ENCODE data around the gene PCDHGA4.
"Not testable (repeated sequence)": the region's sequence is repeated elsewhere in the genome, so short reads cannot be mapped to it uniquely, and the experiment has no call there.

PCDHGA4 gene

GRCh38 chr5:141354900-141355469 is at the start of gene PCDHGA4:
TSS of gene PCDHGA4 (plus strand) at chr5:141355021. CDS start at chr5:141355108, 87 bp downstream.
- DNase-seq (ENCODE audit: low spot score): no peak

DNA sequence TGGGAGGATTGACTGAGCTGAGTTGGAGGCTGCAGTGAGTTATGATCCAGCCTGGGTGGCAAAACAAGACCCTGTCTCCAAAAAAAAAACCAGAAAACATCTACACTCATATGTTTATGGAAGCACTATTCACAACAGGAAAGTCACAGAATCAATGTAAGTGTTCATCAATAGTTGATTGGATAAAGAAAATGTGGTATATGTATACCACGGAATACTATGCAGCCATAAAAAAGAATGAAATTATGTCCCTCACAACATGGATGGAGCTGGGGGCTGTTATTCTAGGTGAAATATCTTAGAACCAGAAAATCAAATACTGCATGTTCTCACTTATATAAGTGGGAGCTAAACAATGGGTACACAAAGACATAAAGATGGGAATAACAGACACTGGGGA is 48.2 kb upstream of the PCDHGA4 start:
- DNase-seq (ENCODE audit: low spot score): no peak

DNA sequence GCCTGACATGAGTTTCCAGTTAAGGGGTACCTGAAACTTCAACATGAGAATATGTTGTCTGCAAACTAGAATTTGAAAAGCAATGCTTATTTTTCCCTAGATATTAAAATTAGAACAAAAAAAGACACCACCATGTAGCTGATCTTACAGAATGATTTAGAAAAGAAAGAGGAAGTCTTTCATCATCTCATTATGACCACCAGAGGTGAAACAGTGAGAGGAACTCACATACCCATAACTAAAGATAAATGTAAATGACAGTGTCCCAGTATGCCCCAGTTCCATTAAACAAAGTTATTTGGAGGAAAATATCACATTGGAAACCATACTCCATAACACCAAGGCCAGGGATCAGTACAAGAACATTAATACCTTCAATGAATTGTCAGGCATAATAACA is 41.1 kb upstream of the PCDHGA4 start:
- DNase-seq (ENCODE audit: low spot score): no peak

DNA sequence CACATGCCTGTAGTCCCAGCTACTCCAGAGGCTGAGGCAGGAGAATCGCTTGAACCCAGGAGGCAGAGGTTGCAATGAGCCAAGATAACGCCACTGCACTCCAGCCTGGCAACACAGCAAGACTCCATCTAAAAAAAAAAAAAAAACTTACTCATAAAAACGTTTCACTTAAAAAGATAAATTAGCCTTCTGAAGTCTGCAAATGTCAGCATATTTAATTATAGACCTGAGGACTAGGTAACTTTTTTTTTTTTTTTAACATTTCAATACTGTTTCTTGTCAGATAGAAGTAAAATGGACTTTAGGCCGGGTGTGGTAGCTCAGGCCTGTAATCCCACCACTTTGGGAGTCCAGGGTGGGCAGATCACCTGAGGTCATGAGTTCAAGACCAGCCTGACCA is 37.9 kb upstream of the PCDHGA4 start:
- DNase-seq (ENCODE audit: low spot score): not testable (repeated sequence)

GRCh38 chr5:141319202-141319601 is 35.6 kb upstream of the PCDHGA4 start:
- DNase-seq (ENCODE audit: low spot score): no peak

DNA sequence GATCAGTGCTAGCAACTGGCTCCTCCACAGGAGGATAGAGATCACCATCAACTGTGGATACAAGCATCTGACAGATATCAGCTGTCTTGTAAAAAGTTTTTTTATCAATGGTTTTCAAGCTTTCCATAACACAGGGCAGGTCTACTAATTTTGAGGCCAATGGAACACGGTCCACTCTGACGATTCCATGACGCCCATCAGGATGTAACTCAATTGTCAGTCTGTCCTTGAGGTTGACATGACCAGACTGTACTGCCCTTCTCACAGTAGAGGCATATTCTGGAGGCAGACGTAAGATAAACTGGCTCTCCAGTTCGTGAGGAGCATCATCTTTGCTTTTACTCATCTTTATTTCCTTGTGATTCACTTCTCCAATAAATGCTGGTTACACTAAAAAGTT is 35.1 kb upstream of the PCDHGA4 start:
- DNase-seq (ENCODE audit: low spot score): no peak

- peak; percentile 94 for DNase-seq (ENCODE audit: low spot score)
Measured at GRCh38 chr5:141320225-141321169, 34.3 kb upstream of the PCDHGA4 start, which contains the start of gene TAF7. TSS of gene TAF7 (minus strand) at chr5:141320784. CDS start at chr5:141320044, 740 bp downstream.

GRCh38 chr5:141322261-141322660 is 32.6 kb upstream of the PCDHGA4 start:
- DNase-seq (ENCODE audit: low spot score): no peak

GRCh38 chr5:141326088-141326854 is 28.6 kb upstream of the PCDHGA4 start:
- peak; percentile 77 for DNase-seq (ENCODE audit: low spot score)

- DNase-seq (ENCODE audit: low spot score): peak; percentile 60
Measured at GRCh38 chr5:141328231-141328630, 26.6 kb upstream of the PCDHGA4 start.

GRCh38 chr5:141330299-141331080 is 24.3 kb upstream of the PCDHGA4 start, which contains the start of gene PCDHGA1:
TSS of gene PCDHGA1 (plus strand) at chr5:141330514.
- DNase-seq (ENCODE audit: low spot score): peak; percentile 59

GRCh38 chr5:141332571-141332970 is 22.2 kb upstream of the PCDHGA4 start:
- DNase-seq (ENCODE audit: low spot score): not testable (repeated sequence)

GRCh38 chr5:141338538-141339306 is 16.1 kb upstream of the PCDHGA4 start, which contains the start of gene PCDHGA2:
TSS of gene PCDHGA2 (plus strand) at chr5:141338760.
- DNase-seq (ENCODE audit: low spot score): peak; percentile 59

GRCh38 chr5:141340781-141341354 is 14.0 kb upstream of the PCDHGA4 start:
- DNase-seq (ENCODE audit: low spot score): not testable (repeated sequence)

DNA sequence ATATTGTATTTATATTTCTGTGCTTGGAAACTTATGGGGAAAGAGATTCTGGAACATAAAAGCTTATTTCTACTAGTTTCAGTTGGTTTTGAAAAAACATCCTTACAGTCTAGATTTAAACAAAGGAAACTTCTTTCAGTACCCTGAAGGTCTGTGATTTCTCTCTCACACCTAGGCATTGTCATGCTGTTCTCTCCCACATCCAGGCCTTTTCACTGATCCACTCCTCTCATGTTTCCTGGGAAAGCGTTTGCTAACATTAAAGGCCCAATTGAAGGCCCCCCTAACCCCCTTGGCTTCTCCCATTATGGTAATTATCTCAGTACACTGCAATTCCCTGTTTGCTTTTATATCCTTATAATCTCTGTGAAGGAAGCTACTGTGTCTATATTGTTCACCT is 12.0 kb upstream of the PCDHGA4 start:
- no peak for DNase-seq (ENCODE audit: low spot score)

DNA sequence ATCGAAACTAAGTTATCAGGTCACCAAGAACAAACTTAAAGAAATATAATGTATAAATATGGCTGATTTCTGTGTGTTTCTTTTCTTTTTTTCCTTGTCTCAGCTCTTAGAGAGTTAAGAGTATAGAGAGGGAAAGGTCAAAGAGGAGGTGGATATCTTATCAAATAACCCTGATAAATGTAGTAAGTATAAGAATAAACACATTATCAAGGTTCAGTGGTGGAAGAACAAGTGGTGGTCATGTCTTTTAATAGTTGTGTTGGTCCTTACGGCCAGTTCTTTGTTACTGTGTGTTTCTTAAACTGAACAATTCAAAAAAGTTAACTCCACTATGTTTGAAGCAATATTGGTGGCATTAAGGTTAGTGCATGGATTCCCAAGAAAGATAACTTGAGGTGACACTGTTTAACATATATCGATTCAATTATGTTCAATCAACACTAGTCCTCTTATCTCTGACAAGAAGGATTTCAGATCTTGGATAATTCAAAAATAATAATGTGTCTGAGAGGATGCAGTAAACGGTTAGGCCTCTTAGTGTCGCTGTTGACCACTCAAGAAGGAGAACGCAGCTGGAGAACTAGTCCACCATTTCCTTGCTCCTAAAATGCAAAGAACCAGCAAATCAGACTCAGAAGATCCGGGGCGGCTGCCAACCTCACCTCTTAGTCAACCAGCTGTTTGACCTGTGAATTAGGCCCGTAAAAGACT is 11.4 kb upstream of the PCDHGA4 start, which contains the start of gene PCDHGA3:
TSS of gene PCDHGA3 (plus strand) at position 588 of the 711 bp plus-strand sequence. CDS start 205 bp downstream, outside the sequence.
- peak; percentile 44 for DNase-seq (ENCODE audit: low spot score)

- no peak for DNase-seq (ENCODE audit: low spot score)
Measured at GRCh38 chr5:141343953-141344463, 10.8 kb upstream of the PCDHGA4 start.

DNA sequence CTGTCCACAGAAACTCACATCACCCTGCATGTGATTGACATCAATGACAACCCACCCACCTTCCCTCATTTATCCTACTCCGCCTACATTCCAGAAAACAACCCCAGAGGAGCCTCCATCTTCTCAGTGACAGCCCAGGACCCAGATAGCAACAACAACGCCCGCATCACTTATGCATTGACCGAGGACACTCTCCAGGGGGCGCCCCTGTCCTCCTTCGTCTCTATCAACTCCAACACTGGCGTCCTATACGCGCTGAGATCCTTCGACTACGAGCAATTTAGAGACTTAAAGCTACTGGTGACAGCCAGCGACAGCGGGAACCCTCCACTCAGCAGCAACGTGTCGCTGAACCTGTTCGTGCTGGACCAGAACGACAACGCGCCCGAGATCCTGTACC is 9.5 kb upstream of the PCDHGA4 start:
- no peak for DNase-seq (ENCODE audit: low spot score)

DNA sequence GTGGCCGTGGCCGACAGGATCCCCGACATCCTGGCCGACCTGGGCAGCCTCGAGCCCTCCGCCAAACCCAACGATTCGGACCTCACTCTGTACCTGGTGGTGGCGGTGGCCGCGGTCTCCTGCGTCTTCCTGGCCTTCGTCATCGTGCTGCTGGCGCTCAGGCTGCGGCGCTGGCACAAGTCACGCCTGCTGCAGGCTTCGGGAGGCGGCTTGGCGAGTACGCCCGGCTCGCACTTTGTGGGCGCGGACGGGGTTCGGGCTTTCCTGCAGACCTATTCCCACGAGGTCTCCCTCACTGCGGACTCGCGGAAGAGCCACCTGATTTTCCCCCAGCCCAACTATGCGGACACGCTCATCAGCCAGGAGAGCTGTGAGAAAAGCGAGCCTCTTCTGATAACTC is 8.8 kb upstream of the PCDHGA4 start:
- DNase-seq (ENCODE audit: low spot score): not testable (repeated sequence)

Data from kidney tubule cell (primary cell).